SK-N-MC (cell line): Measurements from ENCODE around the gene SH3GL2.

Experiments
- DNase-seq: peaks from one replicate; pipeline ENCODE4 v3.0.0-alpha.2; 2011; ENCODE audit warnings: low read depth, low spot score
- H3K27ac ChIP-seq: fragments of 200-600 bp; sonication (generic); 2 replicates; pipeline ENCODE4 v1.5.1; 2016; ENCODE audit warnings: mixed run types
- H3K36me3 ChIP-seq: fragments of 200-600 bp; sonication (generic); 2 replicates; pipeline ENCODE4 v1.6.1; 2017; ENCODE audit warnings: antibody characterized with exemption, low read length, mixed read lengths; ENCODE audit not compliant: insufficient read depth
- H3K4me3 ChIP-seq: fragments of 200-600 bp; sonication (generic); 2 replicates; pipeline ENCODE4 v1.5.1; 2016
- H3K9ac ChIP-seq: fragments of 200-600 bp; sonication (generic); 2 replicates; pipeline ENCODE4 v1.8.0; 2017; ENCODE audit warnings: mixed run types, mixed read lengths; ENCODE audit not compliant: insufficient read length
- H3K9me3 ChIP-seq: fragments of 200-600 bp; sonication (generic); 2 replicates; pipeline ENCODE4 v1.6.1; 2017; ENCODE audit warnings: low read depth, mild to moderate bottlenecking, antibody characterized with exemption, low read length, moderate library complexity, mixed read lengths
- EZH2 ChIP-seq: fragments of 200-600 bp; sonication (generic); IDR thresholded peaks from one replicate; pipeline ENCODE4 v1.6.1; 2017; ENCODE audit warnings: antibody characterized with exemption
- FOXP2 ChIP-seq: optimal IDR thresholded peaks from 2 replicates; pipeline ENCODE3; 2011; ENCODE audit warnings: mild to moderate bottlenecking, moderate library complexity; ENCODE audit not compliant: insufficient read depth; ENCODE audit errors: extremely low read length, control extremely low read depth
- POLR2AphosphoS5 ChIP-seq: IDR thresholded peaks from 2 replicates; pipeline ENCODE4 v1.6.1; 2012; ENCODE audit warnings: mild to moderate bottlenecking, low read depth, low read length, borderline replicate concordance

Gene SH3GL2

DNA sequence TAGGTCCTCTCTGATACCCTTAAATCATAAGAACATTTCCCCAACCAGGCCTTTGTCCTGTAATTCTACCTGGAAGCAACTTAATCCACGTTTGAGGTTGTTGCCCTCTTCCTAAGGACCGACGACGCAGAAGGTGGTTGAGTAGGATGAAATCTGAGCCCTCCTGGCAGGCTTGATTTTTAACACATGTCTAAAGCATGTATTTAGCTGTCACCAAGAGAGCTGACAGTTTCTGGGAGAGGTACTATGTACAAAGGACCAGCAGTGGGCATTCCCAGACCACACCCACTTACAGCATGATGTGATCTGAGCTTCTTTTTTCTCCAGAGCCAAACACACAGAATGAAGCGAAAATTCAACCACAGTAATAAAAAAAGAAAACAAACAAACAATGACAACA lies 260.9 kb downstream of the SH3GL2 start:
- Histone ChIP-seq H3K36me3 (no peaks in the 10 kb centered on the region), H3K4me3 (no peak overlapping the region), H3K27ac (no peak overlapping the region), H3K9ac (no peak overlapping the region), H3K9me3 (peaks cover 3% of the 10 kb centered on the region; the same call in 1 of the 2 replicates)
- TF ChIP-seq EZH2: no peak
- no peak for TF ChIP-seq POLR2AphosphoS5
- no peak for TF ChIP-seq FOXP2
- DNase-seq: no peak

DNA sequence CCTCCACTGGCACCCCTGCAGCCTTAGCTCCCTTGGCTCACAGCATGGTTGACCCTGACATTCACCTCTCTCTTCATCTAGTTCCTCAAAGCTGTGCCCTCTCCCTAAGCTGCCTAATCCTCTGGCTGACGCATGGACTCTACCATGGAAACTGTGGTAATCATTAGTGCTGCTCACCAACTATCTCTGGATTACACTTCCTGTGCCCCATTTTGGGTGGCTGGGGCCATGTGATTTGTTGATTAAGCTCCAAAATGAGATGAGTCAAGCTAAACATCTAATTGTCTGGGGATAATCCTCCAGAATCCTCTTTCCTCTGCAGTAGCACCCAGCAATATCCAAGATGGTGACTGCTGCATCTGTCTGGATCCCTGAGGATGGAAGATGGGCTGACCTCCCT lies 264.4 kb downstream of the SH3GL2 start:
- Histone ChIP-seq H3K27ac (no peak overlapping the region), H3K4me3 (no peak overlapping the region), H3K9me3 (peaks cover 3% of the 10 kb centered on the region; the same call in 1 of the 2 replicates), H3K36me3 (no peaks in the 10 kb centered on the region), H3K9ac (no peak overlapping the region)
- no peak for DNase-seq
- no peak for TF ChIP-seq POLR2AphosphoS5
- no peak for TF ChIP-seq EZH2
- no peak for TF ChIP-seq FOXP2
